Ovary (tissue), 9 donors: ENCODE measurements around the gene NRXN3. TPM values are rescaled to one million over a fixed set of nuclear protein-coding genes. Genes with fewer than 3 reads are reported as not detected.
"Not testable (repeated sequence)": the region's sequence is repeated elsewhere in the genome, so short reads cannot be mapped to it uniquely, and the experiment has no call there.

Experiments
- DNase-seq, 5 donors: peaks; one replicate each; pipeline ENCODE4 v3.0.0-alpha.2; 2019 to 2020
- H3K27ac ChIP-seq, 2 donors: fragments of 200-600 bp; one replicate each; pipeline versions ENCODE4 v1.5.1 to v1.8.0; 2019 to 2022
- H3K27me3 ChIP-seq: fragments of 200-600 bp; one replicate; pipeline ENCODE4 v1.8.0; 2022
- H3K36me3 ChIP-seq: fragments of 200-600 bp; sonication (generic); one replicate; pipeline ENCODE4 v1.5.1; 2019
- H3K4me1 ChIP-seq: one replicate; pipeline ENCODE4 v1.8.1; 2013; ENCODE audit warnings: mild to moderate bottlenecking, moderate library complexity; ENCODE audit not compliant: insufficient read depth
- H3K4me3 ChIP-seq: fragments of 200-600 bp; sonication (generic); one replicate; pipeline ENCODE4 v1.5.1; 2017
- H3K9me3 ChIP-seq, 2 donors: fragments of 200-600 bp in 1 of 2; sonication (generic) in 1 of 2; one replicate each; pipeline versions ENCODE4 v1.5.1 to v1.8.1; 2013 to 2019; ENCODE audit warnings: mild to moderate bottlenecking in 1 of 2, moderate library complexity in 1 of 2
- EP300 ChIP-seq: sonication (generic); formaldehyde crosslinking; IDR thresholded peaks from one replicate; pipeline ENCODE4 v1.6.1; 2017; ENCODE audit warnings: antibody characterized with exemption
- POLR2A ChIP-seq: fragments of 450-650 bp; IDR thresholded peaks from one replicate; pipeline ENCODE4 v1.6.1; 2017; ENCODE audit warnings: antibody characterized with exemption, mild to moderate bottlenecking, moderate library complexity
- WGBS, 3 donors: extraction: QIAGEN DNeasy Blood & Tissue Kit in 1 of 3; methylation state at CpG; one replicate each; pipeline versions ENCODE4 v1.1.5 to v1.1.7; 2013 to 2017; 5-methylcytosine and 5-hydroxymethylcytosine counted together
- intact Hi-C, 4 donors: fragments of 100-400 bp; cut with DNase I; formaldehyde crosslinking; loops; one replicate each; pipeline versions ENCODE4 v1.11.0 to v1.15.1; 2022 to 2023
- polyA plus RNA-seq, 2 donors: library from polyadenylated mRNA; stranded (reverse); fragments of 200-250 nt in 1 of 2; fragments of 350-450 nt in 1 of 2; fragmentation: Illumina TruSeq in 1 of 2; extraction: RNeasy Lipid Tissue Mini Kit (QIAGEN cat#74804) in 1 of 2; gene quantifications; one replicate each; pipeline ENCODE4 v1.2.3, GENCODE V29; 2013 to 2014
- total RNA-seq, 7 donors: library from RNA; depleted of rRNA in 2 of 7; stranded (reverse); fragments of >200 nt in 2 of 7; fragmentation: NEBNext Ultra II Directional in 3 of 7; extraction: Animal tissue kit (Norgen Biotek cat#: 25700) in 3 of 7; gene quantifications; one replicate each; pipeline versions ENCODE4 v1.1.0 to v1.2.4, GENCODE V29; 2016 to 2023
- TF ChIP-seq, protein P1 (sequence below), 3 donors: fragments of 450-650 bp in 2 of 3; fragments of 200-600 bp in 1 of 3; IDR thresholded peaks; one replicate each; pipeline versions ENCODE4 v1.5.1 to v1.8.0; 2016 to 2022; ENCODE audit warnings: antibody characterized with exemption in 3 of 3, mild to moderate bottlenecking in 1 of 3
- donor health status: DM: no; HTN: no; CAD: no; lungs with moderate emphysema.
- donor health status: DM: no; HTN: no; CAD: no.
- donor health status: Bipolar disorder and iron deficiency.
- donor health status: DM: yes; HTN: yes; CAD: no.
- donor health status: DM: no; HTN: no; CAD: no.
- donor health status: DM: yes; HTN: yes; CAD: no.

Gene NRXN3
- total and polyA plus RNA-seq, 9 donors = 0.28 to 6.2 (median 0.82) TPM

- H3K27ac ChIP-seq = no peak overlapping the region
- no peaks in the 10 kb centered on the region for H3K9me3 ChIP-seq
- no peaks in the 10 kb centered on the region for H3K27me3 ChIP-seq
- no peaks in the 10 kb centered on the region for H3K36me3 ChIP-seq
- H3K4me3 ChIP-seq = no peak overlapping the region
- 71 to 84% (median 73%) methylated on average over 2 of the region's 2 CpGs for WGBS, 3 donors
- no peak for DNase-seq
- intact Hi-C loops = no loop called here
- H3K4me1 ChIP-seq = no peaks in the 10 kb centered on the region
- TF ChIP-seq POLR2A = no peak
- no peak for TF ChIP-seq EP300
- TF ChIP-seq, protein P1, sequence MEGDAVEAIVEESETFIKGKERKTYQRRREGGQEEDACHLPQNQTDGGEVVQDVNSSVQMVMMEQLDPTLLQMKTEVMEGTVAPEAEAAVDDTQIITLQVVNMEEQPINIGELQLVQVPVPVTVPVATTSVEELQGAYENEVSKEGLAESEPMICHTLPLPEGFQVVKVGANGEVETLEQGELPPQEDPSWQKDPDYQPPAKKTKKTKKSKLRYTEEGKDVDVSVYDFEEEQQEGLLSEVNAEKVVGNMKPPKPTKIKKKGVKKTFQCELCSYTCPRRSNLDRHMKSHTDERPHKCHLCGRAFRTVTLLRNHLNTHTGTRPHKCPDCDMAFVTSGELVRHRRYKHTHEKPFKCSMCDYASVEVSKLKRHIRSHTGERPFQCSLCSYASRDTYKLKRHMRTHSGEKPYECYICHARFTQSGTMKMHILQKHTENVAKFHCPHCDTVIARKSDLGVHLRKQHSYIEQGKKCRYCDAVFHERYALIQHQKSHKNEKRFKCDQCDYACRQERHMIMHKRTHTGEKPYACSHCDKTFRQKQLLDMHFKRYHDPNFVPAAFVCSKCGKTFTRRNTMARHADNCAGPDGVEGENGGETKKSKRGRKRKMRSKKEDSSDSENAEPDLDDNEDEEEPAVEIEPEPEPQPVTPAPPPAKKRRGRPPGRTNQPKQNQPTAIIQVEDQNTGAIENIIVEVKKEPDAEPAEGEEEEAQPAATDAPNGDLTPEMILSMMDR (IDR thresholded peaks at IDR 0.05) = no peak
Measured at GRCh38 chr14:79749065-79749464, 1578.9 kb downstream of the NRXN3 start.

GRCh38 chr14:79758985-79759384 is 1588.8 kb downstream of the NRXN3 start:
- Histone ChIP-seq H3K27ac (no peak overlapping the region), H3K4me1 (no peaks in the 10 kb centered on the region), H3K27me3 (no peaks in the 10 kb centered on the region), H3K4me3 (no peak overlapping the region), H3K36me3 (no peaks in the 10 kb centered on the region), H3K9me3 (no peaks in the 10 kb centered on the region)
- intact Hi-C loops = no loop called here
- TF ChIP-seq, protein P1 (IDR thresholded peaks at IDR 0.05) = no peak
- no peak for TF ChIP-seq EP300
- TF ChIP-seq POLR2A = no peak
- no peak for DNase-seq

DNA sequence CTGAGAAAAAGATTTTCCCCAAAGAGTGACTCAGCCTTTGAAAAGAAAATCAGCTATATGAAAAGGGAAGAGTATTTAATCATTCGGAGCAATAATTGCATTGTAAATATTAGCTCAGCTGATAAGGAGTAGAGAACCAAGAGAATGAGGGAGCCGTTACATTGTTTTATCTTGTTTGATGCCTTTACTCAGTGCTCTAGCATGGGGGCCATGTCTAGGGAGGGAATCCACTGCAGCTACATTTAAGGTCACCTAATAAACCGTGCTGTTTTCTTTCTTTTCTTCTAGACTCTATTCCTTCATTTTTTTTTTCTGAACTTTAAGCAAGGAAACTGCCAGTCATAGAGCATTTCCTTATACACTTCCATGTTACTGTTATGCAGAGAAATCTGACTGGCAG is 1594.2 kb downstream of the NRXN3 start:
- no peak for DNase-seq
- WGBS, 3 donors = 18 to 45% (median 26%) methylated on average over 3 of the region's 3 CpGs
- Histone ChIP-seq H3K36me3 (no peaks in the 10 kb centered on the region), H3K4me1 (no peaks in the 10 kb centered on the region), H3K27me3 (no peaks in the 10 kb centered on the region), H3K4me3 (no peak overlapping the region), H3K27ac (no peak overlapping the region), H3K9me3 (no peaks in the 10 kb centered on the region)
- intact Hi-C loops = no loop called here
- TF ChIP-seq, protein P1 (IDR thresholded peaks at IDR 0.05) = no peak
- TF ChIP-seq POLR2A (no peak), EP300 (no peak)

GRCh38 chr14:79766511-79766910 is 1596.3 kb downstream of the NRXN3 start:
- no peak overlapping the region for H3K4me3 ChIP-seq
- no peak overlapping the region for H3K27ac ChIP-seq
- intact Hi-C loops = no loop called here
- H3K4me1 ChIP-seq = no peaks in the 10 kb centered on the region
- no peaks in the 10 kb centered on the region for H3K27me3 ChIP-seq
- no peak for DNase-seq
- no peaks in the 10 kb centered on the region for H3K9me3 ChIP-seq
- TF ChIP-seq POLR2A (no peak), EP300 (no peak)
- TF ChIP-seq, protein P1 (IDR thresholded peaks at IDR 0.05) = no peak
- no peaks in the 10 kb centered on the region for H3K36me3 ChIP-seq
- 83 to 96% (median 95%) methylated on average over 2 of the region's 2 CpGs for WGBS, 3 donors

GRCh38 chr14:79767251-79767650 is 1597.1 kb downstream of the NRXN3 start:
- 77 to 86% (median 79%) methylated on average over 1 of the region's 1 CpG for WGBS, 3 donors
- H3K4me3 ChIP-seq = no peak overlapping the region
- intact Hi-C loops = no loop called here
- no peak for DNase-seq
- H3K27me3 ChIP-seq = no peaks in the 10 kb centered on the region
- TF ChIP-seq POLR2A (no peak), EP300 (no peak)
- TF ChIP-seq, protein P1 (IDR thresholded peaks at IDR 0.05) = no peak
- H3K27ac ChIP-seq = no peak overlapping the region
- H3K36me3 ChIP-seq = no peaks in the 10 kb centered on the region
- H3K9me3 ChIP-seq = no peaks in the 10 kb centered on the region
- no peaks in the 10 kb centered on the region for H3K4me1 ChIP-seq

GRCh38 chr14:79767721-79768120 is 1597.5 kb downstream of the NRXN3 start:
- H3K4me3 ChIP-seq, H3K36me3 ChIP-seq, intact Hi-C loops, H3K9me3 ChIP-seq, H3K27ac ChIP-seq, DNase-seq, H3K4me1 ChIP-seq, H3K27me3 ChIP-seq: not testable (repeated sequence)
- 96 to 98% (median 96%) methylated on average over 14 of the region's 14 CpGs for WGBS, 3 donors
